SK-N-SH (cell line): ENCODE data around the gene BEND5. TPM values are rescaled to one million over a fixed set of nuclear protein-coding genes. Genes with fewer than 3 reads are reported as not detected.

ENCODE experiments used
- CTCF ChIA-PET: fragments of 300-600, 350-600 bp; formaldehyde crosslinking; extraction: SDS; loops from one replicate; lab custom pipeline; 2021; lab: Yijun Ruan, JAX
- POLR2A ChIA-PET: fragments of 350-600 bp; sonication (Branson Sonifier 250); formaldehyde crosslinking; extraction: SDS; loops from one replicate; lab custom pipeline; 2020; ENCODE audit warnings: antibody characterized with exemption, inconsistent platforms; lab: Yijun Ruan, JAX
- DNase-seq: peaks from one replicate; pipeline ENCODE4 v3.0.0; 2012
- H2AFZ ChIP-seq: fragments of 200-600 bp; sonication (generic); 2 replicates; pipeline ENCODE4 v1.8.1; 2016; ENCODE audit warnings: antibody characterized with exemption, mild to moderate bottlenecking, low read depth
- H3F3A ChIP-seq: fragments of 200-600 bp; sonication (generic); replicated peaks from 2 replicates; pipeline ENCODE3; 2016; ENCODE audit warnings: antibody characterized with exemption, mild to moderate bottlenecking; ENCODE audit not compliant: insufficient read depth
- H3K27ac ChIP-seq, 2 experiments: fragments of 200-500 bp in 1 of 2; fragments of 200-600 bp in 1 of 2; sonication (Bioruptor generic) in 1 of 2; sonication (generic), shearing (Covaris generic) in 1 of 2; 2 replicates each; pipeline versions ENCODE4 v1.5.1 to v1.6.1; 2014 to 2016; ENCODE audit warnings: low read depth in 2 of 2, inconsistent platforms in 1 of 2, low read length in 1 of 2, mild to moderate bottlenecking in 1 of 2, mixed read lengths in 1 of 2
- H3K27me3 ChIP-seq: fragments of 200-600 bp; sonication (generic), shearing (Covaris generic); 2 replicates; pipeline ENCODE4 v1.6.1; 2016; ENCODE audit warnings: mixed run types; ENCODE audit not compliant: insufficient read depth
- H3K36me3 ChIP-seq, 2 experiments: fragments of 200-500 bp in 1 of 2; fragments of 200-600 bp in 1 of 2; sonication (Bioruptor generic) in 1 of 2; sonication (generic) in 1 of 2; replicated peaks in 1 of 2; 2 replicates each; pipeline versions ENCODE3 to v1.5.1; 2014 to 2016; ENCODE audit warnings: low read length in 1 of 2, mild to moderate bottlenecking in 1 of 2; ENCODE audit not compliant: insufficient read depth in 2 of 2, control insufficient read depth in 1 of 2
- H3K4me1 ChIP-seq, 2 experiments: fragments of 200-500 bp in 1 of 2; fragments of 200-600 bp in 1 of 2; sonication (Bioruptor generic) in 1 of 2; sonication (generic), shearing (Covaris generic) in 1 of 2; 2 replicates each; pipeline versions ENCODE4 v1.5.1 to v1.6.1; 2014 to 2016; ENCODE audit warnings: low read depth in 1 of 2, low read length in 1 of 2, mixed run types in 1 of 2; ENCODE audit not compliant: insufficient read depth in 2 of 2, control insufficient read depth in 1 of 2
- H3K4me2 ChIP-seq: fragments of 200-600 bp; sonication (generic), shearing (Covaris generic); 2 replicates; pipeline ENCODE4 v1.6.1; 2017; ENCODE audit warnings: mixed run types
- H3K4me3 ChIP-seq, 2 experiments: fragments of 200-500 bp in 1 of 2; fragments of 200-600 bp in 1 of 2; sonication (Bioruptor generic) in 1 of 2; sonication (generic), shearing (Covaris generic) in 1 of 2; 2 replicates each; pipeline versions ENCODE4 v1.5.1 to v1.8.1; 2014 to 2016; ENCODE audit warnings: low read depth in 2 of 2, inconsistent platforms in 1 of 2, low read length in 1 of 2, mild to moderate bottlenecking in 1 of 2, mixed read lengths in 1 of 2, moderate library complexity in 1 of 2
- H3K79me2 ChIP-seq: fragments of 200-600 bp; sonication (generic); 2 replicates; pipeline ENCODE4 v1.8.1; 2017; ENCODE audit warnings: mild to moderate bottlenecking; ENCODE audit not compliant: insufficient read depth
- H3K9ac ChIP-seq: fragments of 200-600 bp; sonication (generic); 2 replicates; pipeline ENCODE4 v1.6.1; 2017; ENCODE audit warnings: mixed run types
- H3K9me2 ChIP-seq: fragments of 200-600 bp; sonication (generic); 2 replicates; pipeline ENCODE4 v1.6.1; 2017; ENCODE audit warnings: mixed run types
- H3K9me3 ChIP-seq: fragments of 200-600 bp; sonication (generic); 2 replicates; pipeline ENCODE4 v1.6.1; 2017; ENCODE audit warnings: mixed run types, mild to moderate bottlenecking, moderate library complexity
- H4K20me1 ChIP-seq: fragments of 200-600 bp; sonication (generic); 2 replicates; pipeline ENCODE4 v1.6.1; 2017; ENCODE audit warnings: mild to moderate bottlenecking, mixed run types; ENCODE audit not compliant: insufficient read depth
- CHD2 ChIP-seq: fragments of 150-350 bp; IDR thresholded peaks from 2 replicates; pipeline ENCODE4 v1.6.1; 2018; ENCODE audit warnings: low read length; ENCODE audit not compliant: partially characterized antibody
- GATA2 ChIP-seq: sonication (generic); formaldehyde crosslinking; IDR thresholded peaks from 2 replicates; pipeline ENCODE4 v1.5.0; 2020; ENCODE audit warnings: mild to moderate bottlenecking, missing genetic modification reagents
- IRF3 ChIP-seq: fragments of 150-350 bp; IDR thresholded peaks from 2 replicates; pipeline ENCODE4 v1.6.1; 2016; ENCODE audit warnings: mild to moderate bottlenecking, low read depth, low read length
- MXI1 ChIP-seq: IDR thresholded peaks from 2 replicates; pipeline ENCODE4 v1.6.1; 2012; ENCODE audit warnings: mild to moderate bottlenecking, low read depth, low read length, improper control_type of control experiment
- NFIC ChIP-seq: IDR thresholded peaks from 2 replicates; pipeline ENCODE4 v1.4.0; 2012; ENCODE audit warnings: borderline replicate concordance
- POLR2AphosphoS5 ChIP-seq: IDR thresholded peaks from 2 replicates; pipeline ENCODE4 v1.6.1; 2012; ENCODE audit warnings: low read depth, low read length
- RCOR1 ChIP-seq: fragments of 150-350 bp; IDR thresholded peaks from 2 replicates; pipeline ENCODE4 v1.6.1; 2017; ENCODE audit warnings: antibody characterized with exemption, low read length
- RFX5 ChIP-seq: IDR thresholded peaks from 2 replicates; pipeline ENCODE4 v1.6.1; 2012; ENCODE audit warnings: mild to moderate bottlenecking, improper control_type of control experiment, low read length
- SMC3 ChIP-seq: IDR thresholded peaks from 2 replicates; pipeline ENCODE4 v1.6.1; 2012; ENCODE audit warnings: low read depth, low read length, improper control_type of control experiment
- USF1 ChIP-seq: IDR thresholded peaks from 2 replicates; pipeline ENCODE4 v1.4.0; 2012; ENCODE audit warnings: low read depth, borderline replicate concordance
- YY1 ChIP-seq: IDR thresholded peaks from 2 replicates; pipeline ENCODE4 v1.4.0; 2012; ENCODE audit warnings: low read depth, mild to moderate bottlenecking
- WGBS: methylation state at CpG from one replicate; pipeline ENCODE4 v1.1.6; 2017; ENCODE audit warnings: low lambda C conversion rate; 5-methylcytosine and 5-hydroxymethylcytosine counted together
- polyA plus RNA-seq, 3 experiments: library from polyadenylated mRNA; depleted of rRNA; stranded (reverse); fragments of >200 nt; gene quantifications; 2 replicates each; pipeline ENCODE4 v1.2.3, GENCODE V29; 2012
- TF ChIP-seq, protein P1 (sequence below): fragments of 150-350 bp; IDR thresholded peaks from 2 replicates; pipeline ENCODE4 v1.6.1; 2017; ENCODE audit warnings: antibody characterized with exemption, low read length, low read depth, borderline replicate concordance
- TF ChIP-seq, protein P2 (sequence below): fragments of 200-600 bp; sonication (generic); IDR thresholded peaks from 2 replicates; pipeline ENCODE4 v1.6.1; 2017; ENCODE audit warnings: antibody characterized with exemption, mild to moderate bottlenecking, moderate library complexity

The BEND5 gene
- polyA plus RNA-seq, 1 of the 3 experiments (the other 2 are of a cell fraction), result 5.6 TPM

GRCh38 chr1:48758976-48759375 is 17.7 kb downstream of the BEND5 start (continued):
- no peak for TF ChIP-seq USF1
- TF ChIP-seq NFIC, result no peak

- peaks cover 3 to 9% of the 10 kb centered on the region in 2 experiments; a peak in 3 of 4 replicates for H3K4me1 ChIP-seq
- no peaks in the 10 kb centered on the region for H3K27me3 ChIP-seq
- CTCF ChIA-PET, result interaction anchor here (0.9 to 1.5 kb wide), 3 partner anchors 11 to 60 kb away, joined by 3 to 4 read pairs (median 3); no protein-coding TSS in a partner anchor
- no peaks in the 10 kb centered on the region for H3K9me3 ChIP-seq
- H3K36me3 ChIP-seq, result peaks cover 9 to 68% of the 10 kb centered on the region in 2 experiments
- TF ChIP-seq MXI1, result no peak
- no peak for TF ChIP-seq SMC3
- no peak overlapping the region for H3K4me2 ChIP-seq
- POLR2A ChIA-PET, result no interaction called here
- no peak for DNase-seq
- H3K79me2 ChIP-seq, result no peaks in the 10 kb centered on the region
- no peak overlapping the region for H3K4me3 ChIP-seq
- no peaks in the 10 kb centered on the region for H3F3A ChIP-seq
- H4K20me1 ChIP-seq, result no peaks in the 10 kb centered on the region
- H3K27ac ChIP-seq, result no peak overlapping the region
- WGBS, result 80% methylated on average over 2 of the region's 2 CpGs
- H3K9ac ChIP-seq, result no peak overlapping the region
- no peaks in the 10 kb centered on the region for H3K9me2 ChIP-seq
- H2AFZ ChIP-seq, result no peak overlapping the region
These were observed 19.3 kb downstream of the BEND5 start for GRCh38 chr1:48757363-48757762.

DNA sequence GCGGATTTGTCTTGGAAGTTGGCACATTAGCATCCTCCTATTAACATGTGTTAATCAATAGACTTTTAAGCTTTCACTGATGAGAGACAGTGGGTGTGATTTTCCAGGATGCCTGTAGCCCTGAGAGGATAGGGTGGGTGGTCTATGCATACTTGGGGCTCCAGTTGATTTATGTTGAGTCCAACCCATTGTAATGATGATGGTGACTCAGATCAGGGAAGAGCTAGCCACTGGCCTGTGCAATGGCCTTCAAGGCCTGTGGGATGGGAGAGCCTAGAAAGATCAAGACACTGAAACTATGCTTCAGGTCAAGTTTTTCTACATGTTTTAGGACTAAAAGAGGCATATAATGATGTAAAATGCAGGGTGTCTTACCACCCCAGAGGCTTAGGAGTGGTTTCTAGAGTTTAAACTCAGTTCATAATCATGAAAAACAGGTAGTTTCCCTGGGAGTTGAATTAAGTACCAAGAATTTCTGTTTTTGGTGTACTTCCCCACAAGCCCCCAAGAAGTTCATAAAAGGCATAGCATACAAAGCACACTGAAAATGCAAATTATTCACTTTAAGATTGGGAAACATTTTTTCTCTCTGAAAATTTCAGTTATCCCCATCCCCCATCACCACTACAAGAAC is 19.9 kb downstream of the BEND5 start:
- H4K20me1 ChIP-seq, result no peaks in the 10 kb centered on the region
- POLR2A ChIA-PET, result no interaction called here
- no peak overlapping the region for H3K9ac ChIP-seq
- no peaks in the 10 kb centered on the region for H3K79me2 ChIP-seq
- TF ChIP-seq USF1, result no peak
- no peak for TF ChIP-seq GATA2 (CRISPR knock-in tag)
- no peak for TF ChIP-seq IRF3
- TF ChIP-seq SMC3, result no peak
- TF ChIP-seq POLR2AphosphoS5, result no peak
- no peak for TF ChIP-seq CHD2
- TF ChIP-seq YY1, result no peak
- TF ChIP-seq, protein P1, sequence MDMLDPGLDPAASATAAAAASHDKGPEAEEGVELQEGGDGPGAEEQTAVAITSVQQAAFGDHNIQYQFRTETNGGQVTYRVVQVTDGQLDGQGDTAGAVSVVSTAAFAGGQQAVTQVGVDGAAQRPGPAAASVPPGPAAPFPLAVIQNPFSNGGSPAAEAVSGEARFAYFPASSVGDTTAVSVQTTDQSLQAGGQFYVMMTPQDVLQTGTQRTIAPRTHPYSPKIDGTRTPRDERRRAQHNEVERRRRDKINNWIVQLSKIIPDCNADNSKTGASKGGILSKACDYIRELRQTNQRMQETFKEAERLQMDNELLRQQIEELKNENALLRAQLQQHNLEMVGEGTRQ, result no peak
- TF ChIP-seq RCOR1, result no peak
- TF ChIP-seq, protein P2, sequence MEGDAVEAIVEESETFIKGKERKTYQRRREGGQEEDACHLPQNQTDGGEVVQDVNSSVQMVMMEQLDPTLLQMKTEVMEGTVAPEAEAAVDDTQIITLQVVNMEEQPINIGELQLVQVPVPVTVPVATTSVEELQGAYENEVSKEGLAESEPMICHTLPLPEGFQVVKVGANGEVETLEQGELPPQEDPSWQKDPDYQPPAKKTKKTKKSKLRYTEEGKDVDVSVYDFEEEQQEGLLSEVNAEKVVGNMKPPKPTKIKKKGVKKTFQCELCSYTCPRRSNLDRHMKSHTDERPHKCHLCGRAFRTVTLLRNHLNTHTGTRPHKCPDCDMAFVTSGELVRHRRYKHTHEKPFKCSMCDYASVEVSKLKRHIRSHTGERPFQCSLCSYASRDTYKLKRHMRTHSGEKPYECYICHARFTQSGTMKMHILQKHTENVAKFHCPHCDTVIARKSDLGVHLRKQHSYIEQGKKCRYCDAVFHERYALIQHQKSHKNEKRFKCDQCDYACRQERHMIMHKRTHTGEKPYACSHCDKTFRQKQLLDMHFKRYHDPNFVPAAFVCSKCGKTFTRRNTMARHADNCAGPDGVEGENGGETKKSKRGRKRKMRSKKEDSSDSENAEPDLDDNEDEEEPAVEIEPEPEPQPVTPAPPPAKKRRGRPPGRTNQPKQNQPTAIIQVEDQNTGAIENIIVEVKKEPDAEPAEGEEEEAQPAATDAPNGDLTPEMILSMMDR, result no peak
- no peak for TF ChIP-seq RFX5
- no peaks in the 10 kb centered on the region for H3K27me3 ChIP-seq
- H3K4me1 ChIP-seq, result peaks cover 3 to 4% of the 10 kb centered on the region in 2 experiments; a peak in 3 of 4 replicates
- H3K4me3 ChIP-seq, result no peak overlapping the region
- WGBS, result 92% methylated on average over 1 of the region's 1 CpG
- H3F3A ChIP-seq, result no peaks in the 10 kb centered on the region
- H3K4me2 ChIP-seq, result no peak overlapping the region
- no peak overlapping the region for H2AFZ ChIP-seq
- H3K36me3 ChIP-seq, result peaks cover 9 to 68% of the 10 kb centered on the region in 2 experiments
- H3K9me3 ChIP-seq, result no peaks in the 10 kb centered on the region
- CTCF ChIA-PET, result interaction anchor here (0.8 to 1.5 kb wide), 3 partner anchors 10 to 114 kb away, joined by 3 to 4 read pairs (median 3); no protein-coding TSS in a partner anchor
- no peaks in the 10 kb centered on the region for H3K9me2 ChIP-seq
- no peak overlapping the region for H3K27ac ChIP-seq
- no peak for DNase-seq
